ENCODE measurements around the gene SLC25A19.
"Not testable (repeated sequence)": the region's sequence is repeated elsewhere in the genome, so short reads cannot be mapped to it uniquely, and the experiment has no call there.

SLC25A19 gene

DNA sequence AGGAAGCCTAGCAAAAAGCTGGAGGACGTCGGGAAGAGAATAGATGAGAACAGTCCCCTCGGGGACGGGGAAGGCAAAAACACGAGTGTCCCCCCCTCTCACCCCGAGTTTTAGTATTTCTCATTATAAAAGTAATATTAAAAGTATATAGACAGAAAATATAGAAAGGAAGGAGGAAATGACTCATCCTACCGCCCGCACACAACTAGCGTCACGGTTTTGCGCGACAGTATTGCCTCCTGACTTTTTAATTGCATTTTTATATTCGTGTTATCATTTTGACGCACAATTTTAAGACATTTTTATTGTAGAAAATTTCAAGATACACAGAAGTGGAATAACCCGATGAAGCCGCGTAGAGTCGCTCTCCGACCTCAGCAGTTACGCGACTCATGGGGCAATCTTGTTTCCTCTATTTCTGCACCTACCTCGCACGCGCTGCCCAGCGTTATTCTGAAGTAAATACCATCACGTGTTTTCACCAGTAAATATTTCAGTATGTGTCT, 652 bp upstream of the SLC25A19 start:
- TF ChIP-seq, protein P1, sequence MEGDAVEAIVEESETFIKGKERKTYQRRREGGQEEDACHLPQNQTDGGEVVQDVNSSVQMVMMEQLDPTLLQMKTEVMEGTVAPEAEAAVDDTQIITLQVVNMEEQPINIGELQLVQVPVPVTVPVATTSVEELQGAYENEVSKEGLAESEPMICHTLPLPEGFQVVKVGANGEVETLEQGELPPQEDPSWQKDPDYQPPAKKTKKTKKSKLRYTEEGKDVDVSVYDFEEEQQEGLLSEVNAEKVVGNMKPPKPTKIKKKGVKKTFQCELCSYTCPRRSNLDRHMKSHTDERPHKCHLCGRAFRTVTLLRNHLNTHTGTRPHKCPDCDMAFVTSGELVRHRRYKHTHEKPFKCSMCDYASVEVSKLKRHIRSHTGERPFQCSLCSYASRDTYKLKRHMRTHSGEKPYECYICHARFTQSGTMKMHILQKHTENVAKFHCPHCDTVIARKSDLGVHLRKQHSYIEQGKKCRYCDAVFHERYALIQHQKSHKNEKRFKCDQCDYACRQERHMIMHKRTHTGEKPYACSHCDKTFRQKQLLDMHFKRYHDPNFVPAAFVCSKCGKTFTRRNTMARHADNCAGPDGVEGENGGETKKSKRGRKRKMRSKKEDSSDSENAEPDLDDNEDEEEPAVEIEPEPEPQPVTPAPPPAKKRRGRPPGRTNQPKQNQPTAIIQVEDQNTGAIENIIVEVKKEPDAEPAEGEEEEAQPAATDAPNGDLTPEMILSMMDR (IDR thresholded peaks at IDR 0.05; ENCODE audit: control insufficient read depth, insufficient read depth, low read depth, low read length, missing control alignments), result peak; percentile 20
- H3K4me3 ChIP-seq (ENCODE audit: control insufficient read depth, low read depth, low read length), result peak overlapping the region; percentile 76
- no peak for DNase-seq (ENCODE audit: low read depth)

DNA sequence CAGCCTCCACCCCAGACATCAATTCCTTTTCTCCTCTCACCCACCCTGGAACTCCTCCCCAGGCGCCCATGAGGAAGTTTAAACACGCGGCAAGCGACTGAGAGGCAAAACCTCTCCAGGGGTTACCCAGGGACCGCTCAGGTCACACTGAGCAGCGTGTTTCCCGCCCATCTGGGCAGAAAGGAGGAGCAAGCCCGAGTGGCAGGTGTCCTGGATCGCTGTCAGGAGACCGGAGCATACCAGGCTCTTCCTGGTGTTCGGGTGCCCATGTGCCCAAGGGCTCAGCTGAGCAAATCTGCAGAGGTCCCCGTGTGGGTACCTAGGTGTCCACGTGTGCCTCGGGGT, 491 bp downstream of the SLC25A19 start:
- no peak for DNase-seq (ENCODE audit: low read depth)
- H3K4me3 ChIP-seq (ENCODE audit: control insufficient read depth, low read depth, low read length), result peak overlapping the region; percentile 76
- TF ChIP-seq, protein P1 (IDR thresholded peaks at IDR 0.05; ENCODE audit: control insufficient read depth, insufficient read depth, low read depth, low read length, missing control alignments), result no peak

DNA sequence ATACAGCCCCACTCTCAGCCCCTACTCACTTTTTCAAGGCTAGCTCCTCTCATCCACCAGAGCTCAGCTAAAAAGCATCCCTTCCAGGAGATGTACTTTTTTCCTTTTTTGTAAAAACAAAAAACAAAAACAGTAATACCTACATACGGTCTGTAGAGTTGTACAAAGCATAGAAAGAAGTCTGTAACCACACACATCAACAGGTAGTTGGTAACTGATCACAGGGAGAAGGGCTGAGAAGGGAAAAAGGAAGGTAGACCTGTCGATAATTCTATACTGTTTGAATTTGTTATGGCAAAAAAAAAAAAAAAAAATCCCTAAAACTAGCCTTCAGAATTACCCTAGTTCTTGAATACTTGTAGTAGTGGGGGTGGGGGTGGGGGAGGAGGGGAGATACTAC, 874 bp downstream of the SLC25A19 start:
- DNase-seq (ENCODE audit: low read depth), result no peak
- TF ChIP-seq, protein P1 (IDR thresholded peaks at IDR 0.05; ENCODE audit: control insufficient read depth, insufficient read depth, low read depth, low read length, missing control alignments), result no peak
- H3K4me3 ChIP-seq (ENCODE audit: control insufficient read depth, low read depth, low read length), result peak overlapping the region; percentile 76

DNA sequence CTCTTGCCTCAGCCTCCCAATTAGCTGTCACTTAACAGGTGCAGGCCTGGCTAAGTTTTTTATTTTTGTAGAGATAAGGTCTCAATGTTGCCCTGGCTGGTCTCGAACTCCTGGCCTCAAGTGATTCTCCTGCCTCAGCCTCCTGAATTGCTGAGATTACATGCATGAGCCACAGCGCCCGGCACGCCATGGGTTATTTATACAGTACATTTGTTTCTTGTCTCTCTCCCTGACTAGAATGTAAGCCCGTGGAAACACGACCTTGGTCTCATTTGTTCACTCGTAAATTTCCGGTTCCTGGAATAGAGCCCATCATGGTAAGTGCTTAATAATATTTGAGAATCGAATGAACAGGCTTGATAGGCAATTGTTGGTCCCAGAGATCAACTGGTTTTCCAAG, 2.0 kb downstream of the SLC25A19 start:
- no peak overlapping the region for H3K4me3 ChIP-seq (ENCODE audit: control insufficient read depth, low read depth, low read length)
- DNase-seq (ENCODE audit: low read depth), result no peak
- TF ChIP-seq, protein P1 (IDR thresholded peaks at IDR 0.05; ENCODE audit: control insufficient read depth, insufficient read depth, low read depth, low read length, missing control alignments), result no peak

GRCh38 chr17:75285123-75285522, 4.1 kb downstream of the SLC25A19 start:
- TF ChIP-seq, protein P1 (IDR thresholded peaks at IDR 0.05; ENCODE audit: control insufficient read depth, insufficient read depth, low read depth, low read length, missing control alignments), result no peak
- no peak for DNase-seq (ENCODE audit: low read depth)
- no peak overlapping the region for H3K4me3 ChIP-seq (ENCODE audit: control insufficient read depth, low read depth, low read length)

- H3K4me3 ChIP-seq (ENCODE audit: control insufficient read depth, low read depth, low read length); DNase-seq (ENCODE audit: low read depth): not testable (repeated sequence)
Observed at GRCh38 chr17:75280189-75280588, 9.0 kb downstream of the SLC25A19 start.

DNA sequence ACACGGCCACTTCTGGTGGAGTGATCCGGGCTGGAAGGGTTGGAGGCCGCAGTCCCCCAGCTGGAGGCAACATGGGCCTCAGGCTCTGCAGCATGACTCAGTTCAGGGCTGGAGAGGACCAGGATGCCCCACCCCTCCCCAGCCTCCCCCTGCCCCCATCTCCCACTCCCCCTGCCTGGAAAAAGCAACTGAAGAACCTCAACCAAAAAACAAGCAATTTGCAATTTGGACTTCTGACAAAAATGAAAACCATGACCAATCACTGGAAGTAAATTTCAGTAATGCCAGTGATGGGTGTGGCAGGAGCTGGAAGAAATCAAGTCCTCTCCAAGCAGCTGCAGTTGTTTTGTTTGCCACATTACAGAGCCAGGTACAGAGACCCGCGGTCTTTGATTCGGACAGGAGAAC, 11.6 kb downstream of the SLC25A19 start:
- H3K4me3 ChIP-seq (ENCODE audit: control insufficient read depth, low read depth, low read length), result no peak overlapping the region
- no peak for DNase-seq (ENCODE audit: low read depth)
- TF ChIP-seq, protein P1 (IDR thresholded peaks at IDR 0.05; ENCODE audit: control insufficient read depth, insufficient read depth, low read depth, low read length, missing control alignments), result no peak
